HUES64 (cell line): ENCODE data around the gene HIP1R.

Source experiments
- H3K27ac ChIP-seq: 2 replicates; pipeline ENCODE4 v1.7.0; 2013; ENCODE audit warnings: low read depth, low read length, inconsistent platforms
- H3K27me3 ChIP-seq: 2 replicates; pipeline ENCODE4 v1.6.1; 2013; ENCODE audit warnings: mild to moderate bottlenecking, low read length; ENCODE audit not compliant: insufficient read depth
- H3K36me3 ChIP-seq: 2 replicates; pipeline ENCODE4 v1.6.1; 2013; ENCODE audit warnings: mild to moderate bottlenecking, low read length; ENCODE audit not compliant: insufficient read depth
- H3K4me1 ChIP-seq: 2 replicates; pipeline ENCODE4 v1.6.1; 2013; ENCODE audit warnings: mild to moderate bottlenecking, low read length, moderate library complexity; ENCODE audit not compliant: insufficient read depth
- H3K4me3 ChIP-seq: 2 replicates; pipeline ENCODE4 v1.5.1; 2013; ENCODE audit warnings: mild to moderate bottlenecking, low read length, moderate library complexity
- H3K9ac ChIP-seq: 2 replicates; pipeline ENCODE4 v1.6.1; 2013; ENCODE audit warnings: mild to moderate bottlenecking, low read depth, low read length
- H3K9me3 ChIP-seq: 2 replicates; pipeline ENCODE4 v1.6.1; 2013; ENCODE audit warnings: low read depth, low read length; ENCODE audit not compliant: insufficient read depth
- WGBS: fragments of 150-250, 120-280 bp; methylation state at CpG from one replicate; pipeline ENCODE4 v1.1.7; 2013; ENCODE audit warnings: missing lambda C conversion rate; 5-methylcytosine and 5-hydroxymethylcytosine counted together

The HIP1R gene

DNA sequence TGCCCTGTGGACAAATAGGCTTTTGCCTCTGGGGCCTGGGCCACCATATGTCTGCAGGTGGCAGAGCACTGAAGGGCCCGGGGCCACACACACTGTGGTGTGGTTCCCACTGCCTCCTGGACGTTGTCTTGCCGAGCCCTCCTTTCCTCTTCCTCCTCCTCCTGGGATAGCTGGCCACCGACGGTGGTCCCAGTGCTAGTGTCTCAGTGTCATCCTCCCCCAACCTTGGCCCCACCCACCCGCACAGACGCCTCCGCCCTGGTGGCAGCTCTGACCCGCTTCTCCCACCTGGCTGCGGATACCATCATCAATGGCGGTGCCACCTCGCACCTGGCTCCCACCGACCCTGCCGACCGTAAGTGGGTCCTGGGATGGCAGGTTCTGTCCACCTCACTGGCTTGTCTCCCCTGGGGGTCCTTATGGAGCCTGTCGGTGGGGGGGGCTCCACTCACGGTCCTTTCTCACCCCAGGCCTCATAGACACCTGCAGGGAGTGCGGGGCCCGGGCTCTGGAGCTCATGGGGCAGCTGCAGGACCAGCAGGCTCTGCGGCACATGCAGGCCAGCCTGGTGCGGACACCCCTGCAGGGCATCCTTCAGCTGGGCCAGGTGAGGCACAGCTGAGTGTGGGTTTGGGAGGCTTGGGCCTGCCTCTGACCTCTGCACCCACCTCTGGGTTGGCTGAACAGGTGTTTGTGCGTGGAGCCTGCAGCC, 23.5 kb downstream of the HIP1R start:
- H3K4me3 ChIP-seq = no peak overlapping the region
- WGBS = 92% methylated on average over 22 of the region's 22 CpGs
- no peaks in the 10 kb centered on the region for H3K4me1 ChIP-seq
- H3K27ac ChIP-seq = no peak overlapping the region
- no peaks in the 10 kb centered on the region for H3K9me3 ChIP-seq
- 0 out of 2 replicates have a peak, but pooled peaks cover 3% of the 10 kb centered on the region for H3K36me3 ChIP-seq
- H3K27me3 ChIP-seq = no peaks in the 10 kb centered on the region; the same call in 1 of the 2 replicates
- no peak overlapping the region for H3K9ac ChIP-seq

- no peak overlapping the region for H3K4me3 ChIP-seq
- H3K27ac ChIP-seq = no peak overlapping the region
- no peaks in the 10 kb centered on the region; the same call in 1 of the 2 replicates for H3K27me3 ChIP-seq
- H3K4me1 ChIP-seq = no peaks in the 10 kb centered on the region
- no peaks in the 10 kb centered on the region for H3K9me3 ChIP-seq
- 0 out of 2 replicates have a peak, but pooled peaks cover 3% of the 10 kb centered on the region for H3K36me3 ChIP-seq
- H3K9ac ChIP-seq = no peak overlapping the region
- WGBS = 89% methylated on average over 26 of the region's 26 CpGs
Observed at GRCh38 chr12:122859303-122860039, 24.2 kb downstream of the HIP1R start.

- H3K4me1 ChIP-seq = no peaks in the 10 kb centered on the region
- H3K36me3 ChIP-seq = 0 out of 2 replicates have a peak, but pooled peaks cover 3% of the 10 kb centered on the region
- WGBS = 59% methylated on average over 28 of the region's 28 CpGs
- no peak overlapping the region for H3K27ac ChIP-seq
- H3K9me3 ChIP-seq = no peaks in the 10 kb centered on the region
- H3K9ac ChIP-seq = no peak overlapping the region
- H3K4me3 ChIP-seq = no peak overlapping the region
- peaks cover 2% of the 10 kb centered on the region; the same call in 1 of the 2 replicates for H3K27me3 ChIP-seq
Observed at GRCh38 chr12:122860040-122860853, 25.0 kb downstream of the HIP1R start.

DNA sequence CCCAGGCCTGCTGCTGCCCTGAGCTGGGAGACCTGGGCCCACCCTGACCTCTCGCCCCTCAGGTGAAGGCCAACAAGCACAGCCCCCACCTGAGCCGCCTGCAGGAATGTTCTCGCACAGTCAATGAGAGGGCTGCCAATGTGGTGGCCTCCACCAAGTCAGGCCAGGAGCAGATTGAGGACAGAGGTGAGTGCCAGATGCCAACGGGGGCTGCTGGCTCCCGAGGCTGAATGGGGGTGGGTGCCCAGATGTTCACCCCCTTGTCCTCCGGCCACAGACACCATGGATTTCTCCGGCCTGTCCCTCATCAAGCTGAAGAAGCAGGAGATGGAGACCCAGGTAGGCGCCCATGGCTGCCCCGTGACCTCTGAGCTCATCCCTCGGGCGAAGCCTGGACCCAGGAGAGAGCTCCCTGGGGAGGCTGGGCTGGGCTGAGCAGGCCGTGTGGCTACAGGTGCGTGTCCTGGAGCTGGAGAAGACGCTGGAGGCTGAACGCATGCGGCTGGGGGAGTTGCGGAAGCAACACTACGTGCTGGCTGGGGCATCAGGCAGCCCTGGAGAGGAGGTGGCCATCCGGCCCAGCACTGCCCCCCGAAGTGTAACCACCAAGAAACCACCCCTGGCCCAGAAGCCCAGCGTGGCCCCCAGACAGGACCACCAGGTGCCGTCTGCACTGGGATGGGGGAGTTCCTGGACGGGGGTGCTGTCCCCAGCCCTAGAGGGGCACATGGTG, 25.8 kb downstream of the HIP1R start:
- Histone ChIP-seq H3K9ac (no peak overlapping the region), H3K4me3 (no peak overlapping the region), H3K4me1 (no peaks in the 10 kb centered on the region), H3K27ac (no peak overlapping the region), H3K9me3 (no peaks in the 10 kb centered on the region), H3K27me3 (peaks cover 2% of the 10 kb centered on the region; the same call in 1 of the 2 replicates), H3K36me3 (0 out of 2 replicates have a peak, but pooled peaks cover 3% of the 10 kb centered on the region)
- 92% methylated on average over 23 of the region's 23 CpGs for WGBS

- Histone ChIP-seq H3K27ac (no peak overlapping the region), H3K36me3 (0 out of 2 replicates have a peak, but pooled peaks cover 3% of the 10 kb centered on the region), H3K4me3 (no peak overlapping the region), H3K9ac (no peak overlapping the region), H3K27me3 (peaks cover 2% of the 10 kb centered on the region; the same call in 1 of the 2 replicates), H3K9me3 (no peaks in the 10 kb centered on the region), H3K4me1 (no peaks in the 10 kb centered on the region)
- 87% methylated on average over 5 of the region's 5 CpGs for WGBS
Observed at GRCh38 chr12:122861587-122861970, 26.3 kb downstream of the HIP1R start.

GRCh38 chr12:122862110-122862634, 26.9 kb downstream of the HIP1R start:
- no peaks in the 10 kb centered on the region for H3K4me1 ChIP-seq
- WGBS = 84% methylated on average over 20 of the region's 20 CpGs
- no peak overlapping the region for H3K9ac ChIP-seq
- H3K9me3 ChIP-seq = no peaks in the 10 kb centered on the region
- no peak overlapping the region for H3K4me3 ChIP-seq
- peaks cover 2% of the 10 kb centered on the region; the same call in 1 of the 2 replicates for H3K27me3 ChIP-seq
- no peak overlapping the region for H3K27ac ChIP-seq
- H3K36me3 ChIP-seq = 0 out of 2 replicates have a peak, but pooled peaks cover 6% of the 10 kb centered on the region

- no peak overlapping the region for H3K9ac ChIP-seq
- no peak overlapping the region for H3K27ac ChIP-seq
- 81% methylated on average over 12 of the region's 12 CpGs for WGBS
- H3K4me3 ChIP-seq = no peak overlapping the region
- 0 out of 2 replicates have a peak, but pooled peaks cover 4% of the 10 kb centered on the region for H3K36me3 ChIP-seq
- no peaks in the 10 kb centered on the region for H3K9me3 ChIP-seq
- H3K27me3 ChIP-seq = peaks cover 8% of the 10 kb centered on the region
- H3K4me1 ChIP-seq = no peaks in the 10 kb centered on the region
Observed at GRCh38 chr12:122862872-122863701, 27.8 kb downstream of the HIP1R start.

DNA sequence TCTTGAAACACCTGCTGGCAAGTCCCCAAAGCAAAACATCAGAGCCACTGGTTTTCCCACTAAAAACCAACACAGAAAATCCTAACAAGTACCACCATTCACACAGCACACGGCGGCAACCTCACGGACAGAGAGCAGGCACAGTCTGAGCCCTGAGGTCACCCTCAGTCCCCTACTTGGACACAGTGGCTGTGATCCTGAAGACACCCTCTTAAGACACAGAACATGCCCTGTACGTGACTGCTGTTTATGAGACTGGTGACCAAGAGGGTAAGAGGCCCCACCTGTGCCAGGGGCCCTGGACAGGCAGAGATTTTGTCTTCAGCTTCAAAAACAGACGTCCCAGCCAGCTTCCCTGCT, 29.6 kb downstream of the HIP1R start:
- no peaks in the 10 kb centered on the region for H3K9me3 ChIP-seq
- 93% methylated on average over 5 of the region's 5 CpGs for WGBS
- no peak overlapping the region for H3K27ac ChIP-seq
- no peaks in the 10 kb centered on the region for H3K4me1 ChIP-seq
- H3K36me3 ChIP-seq = peaks cover 19% of the 10 kb centered on the region
- H3K9ac ChIP-seq = no peak overlapping the region
- no peak overlapping the region for H3K4me3 ChIP-seq
- H3K27me3 ChIP-seq = peaks cover 26% of the 10 kb centered on the region

DNA sequence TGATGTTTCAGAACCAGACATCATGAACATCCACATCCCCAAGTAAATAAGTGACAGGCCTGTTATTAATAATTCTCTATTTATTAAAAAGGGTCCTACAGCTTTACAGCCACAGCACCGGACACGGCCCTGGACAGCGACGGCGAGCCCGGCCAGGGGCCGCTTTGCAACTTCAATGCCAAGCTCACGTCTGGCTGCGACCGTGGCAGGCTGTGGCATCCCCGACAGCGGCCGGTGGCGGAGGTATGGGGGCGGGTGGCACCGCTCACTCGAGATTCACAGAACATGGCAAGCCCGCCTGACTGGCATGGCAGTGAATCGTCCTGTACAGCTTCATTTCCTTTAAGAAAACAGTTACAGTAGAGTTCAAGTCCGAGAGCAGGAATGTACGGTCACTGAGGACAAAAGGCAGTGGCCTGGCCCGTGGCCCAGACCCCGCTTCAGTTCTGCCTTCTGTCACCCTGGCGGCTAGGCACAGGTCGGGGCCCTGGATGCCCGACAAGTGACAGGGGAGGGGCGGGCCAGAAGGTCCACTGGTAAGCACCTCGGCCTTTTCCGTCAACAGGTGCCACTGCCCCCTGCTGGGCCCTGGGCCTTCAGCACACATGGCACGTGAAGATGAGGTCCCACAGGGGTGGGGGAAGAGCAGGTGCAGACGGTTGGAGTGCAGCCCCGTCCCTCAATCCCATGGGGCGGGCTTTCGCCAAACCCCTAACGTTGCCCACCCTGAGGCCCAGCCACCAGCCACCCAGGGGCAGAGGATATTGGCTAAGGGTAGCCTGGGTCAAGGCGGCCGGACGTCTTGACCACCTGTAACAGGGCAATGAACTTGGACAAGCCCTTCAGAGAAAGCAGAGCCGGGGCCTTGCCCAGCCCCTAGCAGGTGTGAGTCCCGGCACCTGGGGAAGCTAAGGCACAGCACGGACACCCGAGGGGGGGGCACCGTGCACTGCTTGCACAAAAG, 30.3 kb downstream of the HIP1R start:
- Histone ChIP-seq H3K36me3 (peaks cover 26% of the 10 kb centered on the region), H3K4me1 (no peaks in the 10 kb centered on the region)
- WGBS = 91% methylated on average over 43 of the region's 43 CpGs

More for the DNA sequence above, 30.3 kb downstream of the HIP1R start:
- Histone ChIP-seq H3K9ac (no peak overlapping the region), H3K9me3 (no peaks in the 10 kb centered on the region), H3K4me3 (no peak overlapping the region), H3K27ac (no peak overlapping the region), H3K27me3 (peaks cover 32% of the 10 kb centered on the region)
